ENCODE results near the gene DAB2IP. TPM values are rescaled to one million over a fixed set of nuclear protein-coding genes. Genes with fewer than 3 reads are reported as not detected.
A peak's percentile ranks its signal among the peaks of the same experiment; 100 is the strongest.

The DAB2IP gene
- total RNA-seq, 1 donor from 2014 or later, result 11.9 TPM

DNA sequence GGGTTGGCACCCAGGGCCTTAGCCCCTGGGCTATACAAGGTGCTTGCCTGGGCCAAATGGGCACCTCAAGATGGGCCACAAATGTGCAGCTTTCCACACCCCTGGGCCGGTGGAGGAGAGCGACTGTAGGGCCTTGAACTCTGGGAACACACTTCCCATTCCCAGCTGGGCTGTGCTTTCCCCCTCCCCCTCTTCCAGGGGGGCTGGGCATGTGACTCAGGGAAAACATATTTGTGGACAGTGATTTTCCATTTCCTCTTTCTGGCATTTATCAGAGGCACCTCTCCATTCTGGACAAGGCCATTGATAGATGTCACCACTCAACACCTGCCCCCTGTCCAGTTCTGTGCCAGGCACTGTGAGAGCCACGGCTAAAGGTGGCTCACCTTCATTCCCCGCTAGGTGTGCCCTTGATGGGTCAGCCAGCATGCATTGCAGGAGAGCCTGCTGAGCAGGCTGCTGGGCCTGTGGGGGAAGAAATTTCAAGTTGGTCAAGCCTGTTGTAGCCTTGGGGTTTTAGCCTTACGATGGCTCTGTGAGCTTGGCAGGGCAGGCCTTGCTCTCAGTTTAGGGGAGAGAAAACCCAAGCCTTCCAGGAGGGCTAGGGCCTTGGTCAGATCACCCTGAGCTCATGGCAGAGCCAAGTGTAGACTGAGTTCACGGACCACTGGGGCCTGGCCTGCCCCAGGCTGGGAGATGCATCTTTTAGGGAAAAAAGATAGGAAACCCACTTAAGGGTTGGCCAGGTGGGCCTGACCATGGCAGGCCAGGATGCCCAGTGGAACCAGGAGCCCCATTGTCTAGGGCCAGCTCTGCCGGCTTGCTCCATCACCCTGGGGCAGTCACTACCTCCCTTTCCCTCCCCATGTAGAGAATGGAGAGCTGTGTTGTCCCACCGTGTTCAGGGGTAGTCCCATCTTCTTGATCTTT, 113.9 kb downstream of the DAB2IP start:
- DNase-seq, result no peak

DNA sequence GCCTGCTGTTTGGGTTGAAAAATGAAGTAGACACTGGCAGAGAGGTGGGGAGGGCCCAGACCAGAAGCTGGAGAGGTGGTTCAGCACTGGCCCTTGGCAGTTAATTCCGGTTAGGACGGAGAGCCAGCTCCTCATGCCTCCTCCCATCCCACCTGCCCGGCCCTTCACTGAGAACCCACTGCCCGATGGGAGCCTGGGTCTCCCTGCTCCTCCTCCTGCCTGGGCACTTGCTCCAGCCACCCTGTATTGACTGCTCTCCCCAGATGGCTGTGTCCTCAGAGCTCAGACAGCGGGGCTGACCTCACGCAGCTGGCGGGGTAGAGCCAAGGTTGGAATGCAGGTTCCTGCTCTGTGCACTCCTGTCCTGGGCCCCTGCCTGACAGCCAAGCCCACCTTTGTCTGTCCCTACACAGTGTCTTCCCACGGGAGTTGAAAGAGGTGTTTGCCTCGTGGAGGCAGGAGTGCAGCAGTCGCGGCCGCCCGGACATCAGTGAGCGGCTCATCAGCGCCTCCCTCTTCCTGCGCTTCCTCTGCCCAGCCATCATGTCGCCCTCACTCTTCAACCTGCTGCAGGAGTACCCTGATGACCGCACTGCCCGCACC, 114.7 kb downstream of the DAB2IP start:
- no peak for DNase-seq

DNA sequence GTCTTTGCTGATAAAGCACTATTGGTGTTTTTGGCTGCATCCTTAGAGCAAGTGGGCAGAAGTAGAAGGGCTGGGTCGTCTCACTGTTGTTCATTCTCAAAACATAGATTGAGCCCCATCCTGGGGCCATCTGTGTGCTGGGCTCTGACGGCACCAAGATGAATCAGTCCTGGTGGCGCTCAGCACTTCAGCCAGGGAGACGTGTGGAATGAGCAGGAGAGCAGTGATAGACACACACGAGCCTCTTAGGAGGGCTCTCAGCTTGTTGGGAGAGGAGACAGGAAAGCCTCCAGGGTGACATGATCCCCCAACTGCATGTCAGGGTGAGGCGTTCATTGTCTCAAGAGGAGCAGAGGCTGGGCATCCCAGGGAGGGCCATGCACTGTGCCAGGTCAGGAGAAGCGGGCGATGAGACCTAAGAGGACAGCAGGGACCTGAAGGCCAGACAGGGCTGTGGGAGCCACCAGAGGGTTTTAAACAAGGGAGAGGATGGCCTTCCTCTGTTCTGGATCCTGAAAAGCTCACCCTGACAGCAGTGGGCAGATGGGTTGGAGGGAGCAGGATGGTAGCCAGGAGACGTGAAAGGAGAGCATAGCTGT, 115.8 kb downstream of the DAB2IP start:
- DNase-seq, result no peak

DNA sequence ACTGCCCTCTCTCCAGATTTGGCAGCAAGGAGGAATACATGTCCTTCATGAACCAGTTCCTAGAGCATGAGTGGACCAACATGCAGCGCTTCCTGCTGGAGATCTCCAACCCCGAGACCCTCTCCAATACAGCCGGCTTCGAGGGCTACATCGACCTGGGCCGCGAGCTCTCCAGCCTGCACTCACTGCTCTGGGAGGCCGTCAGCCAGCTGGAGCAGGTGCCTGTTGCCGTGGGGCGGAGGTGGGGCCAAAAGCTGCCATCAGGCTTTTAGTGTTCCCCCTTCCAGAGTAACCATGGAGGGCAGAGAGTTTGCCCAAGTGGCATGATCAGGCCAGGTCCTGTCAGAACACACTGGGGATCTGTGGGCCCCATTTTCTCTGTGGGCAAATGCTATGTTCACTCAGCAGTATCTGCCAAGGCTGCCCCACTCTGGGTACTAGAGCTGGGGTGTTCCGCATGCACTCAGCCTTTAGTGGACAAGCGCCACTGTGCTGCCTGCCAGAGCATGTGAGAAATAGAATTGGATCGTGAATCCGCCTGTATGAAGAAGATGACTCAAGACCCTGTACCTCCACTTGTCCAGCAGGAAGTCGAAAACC, 117.1 kb downstream of the DAB2IP start:
- DNase-seq, result no peak

DNA sequence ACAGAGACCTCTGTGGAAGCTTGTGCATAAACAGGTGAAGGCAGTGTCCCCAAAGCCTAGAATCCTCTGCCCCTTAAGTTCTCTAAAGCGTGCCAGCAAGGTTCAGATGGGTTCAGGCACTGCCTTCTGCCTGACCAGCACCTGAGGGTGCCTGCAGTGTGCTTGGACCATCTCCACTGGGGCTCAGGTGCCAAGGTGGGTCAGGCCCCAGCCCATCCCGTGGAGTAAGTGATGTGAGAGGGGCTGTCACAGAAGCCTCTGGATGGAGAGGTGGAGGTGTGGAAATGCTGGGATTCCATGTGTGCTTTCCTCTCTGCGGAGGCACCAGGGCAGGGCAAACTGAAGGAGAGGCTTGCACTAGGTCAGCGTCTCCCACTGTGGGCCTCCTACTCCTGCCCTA, 118.5 kb downstream of the DAB2IP start:
- no peak for DNase-seq

DNA sequence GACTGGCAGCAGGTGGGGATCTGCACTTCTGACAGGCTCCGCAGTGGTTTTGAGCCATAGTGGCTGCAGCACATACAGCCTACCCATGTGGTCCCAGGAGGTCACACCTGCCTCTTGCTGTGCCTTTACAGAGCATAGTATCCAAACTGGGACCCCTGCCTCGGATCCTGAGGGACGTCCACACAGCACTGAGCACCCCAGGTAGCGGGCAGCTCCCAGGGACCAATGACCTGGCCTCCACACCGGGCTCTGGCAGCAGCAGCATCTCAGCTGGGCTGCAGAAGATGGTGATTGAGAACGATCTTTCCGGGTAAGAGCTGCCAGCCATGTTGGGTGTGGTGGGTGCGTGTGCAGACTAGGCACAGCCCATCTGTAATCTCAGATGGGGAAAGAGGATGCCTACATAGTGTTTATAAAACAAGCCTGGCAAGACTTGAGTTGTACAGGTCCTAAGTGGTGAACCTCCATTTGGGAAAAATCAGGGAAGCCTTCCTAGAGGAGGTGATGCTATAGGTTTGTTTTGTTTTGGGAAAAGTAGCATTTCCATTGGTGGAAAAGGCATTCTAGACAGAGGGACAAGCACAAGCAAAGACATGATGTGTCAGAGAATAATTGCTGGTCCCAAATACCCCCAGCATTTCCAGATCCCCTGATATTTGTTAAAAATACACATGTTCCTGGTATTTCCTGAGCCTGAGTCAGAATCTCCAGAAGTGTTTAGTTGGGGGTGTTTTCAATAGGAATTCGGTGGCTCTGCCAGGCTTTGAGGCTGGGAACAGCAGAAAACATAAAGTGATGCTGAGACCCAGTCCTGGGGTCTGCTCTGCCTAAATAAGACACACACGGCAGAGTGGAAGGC, 119.2 kb downstream of the DAB2IP start:
- no peak for DNase-seq

DNA sequence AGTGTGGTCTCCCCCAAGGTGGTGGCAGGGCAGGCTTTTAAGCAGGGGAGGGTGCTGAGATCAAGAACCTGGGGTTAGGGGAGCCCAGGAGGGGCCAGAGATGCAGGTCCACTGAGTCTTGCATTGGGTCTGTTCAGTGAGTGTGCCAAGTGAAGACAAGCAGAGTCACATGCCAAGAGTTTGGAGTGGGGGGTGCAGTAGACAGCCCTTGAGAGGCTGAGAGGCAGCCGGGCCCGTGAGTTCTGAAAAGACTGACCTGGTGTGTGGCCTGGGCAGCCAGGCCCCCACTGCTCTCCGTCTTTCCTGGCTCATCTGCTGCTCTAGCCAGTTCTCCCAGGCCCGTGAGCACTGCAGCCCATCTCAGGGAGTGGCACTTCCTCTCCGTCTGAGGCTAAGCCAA, 120.0 kb downstream of the DAB2IP start:
- no peak for DNase-seq

DNA sequence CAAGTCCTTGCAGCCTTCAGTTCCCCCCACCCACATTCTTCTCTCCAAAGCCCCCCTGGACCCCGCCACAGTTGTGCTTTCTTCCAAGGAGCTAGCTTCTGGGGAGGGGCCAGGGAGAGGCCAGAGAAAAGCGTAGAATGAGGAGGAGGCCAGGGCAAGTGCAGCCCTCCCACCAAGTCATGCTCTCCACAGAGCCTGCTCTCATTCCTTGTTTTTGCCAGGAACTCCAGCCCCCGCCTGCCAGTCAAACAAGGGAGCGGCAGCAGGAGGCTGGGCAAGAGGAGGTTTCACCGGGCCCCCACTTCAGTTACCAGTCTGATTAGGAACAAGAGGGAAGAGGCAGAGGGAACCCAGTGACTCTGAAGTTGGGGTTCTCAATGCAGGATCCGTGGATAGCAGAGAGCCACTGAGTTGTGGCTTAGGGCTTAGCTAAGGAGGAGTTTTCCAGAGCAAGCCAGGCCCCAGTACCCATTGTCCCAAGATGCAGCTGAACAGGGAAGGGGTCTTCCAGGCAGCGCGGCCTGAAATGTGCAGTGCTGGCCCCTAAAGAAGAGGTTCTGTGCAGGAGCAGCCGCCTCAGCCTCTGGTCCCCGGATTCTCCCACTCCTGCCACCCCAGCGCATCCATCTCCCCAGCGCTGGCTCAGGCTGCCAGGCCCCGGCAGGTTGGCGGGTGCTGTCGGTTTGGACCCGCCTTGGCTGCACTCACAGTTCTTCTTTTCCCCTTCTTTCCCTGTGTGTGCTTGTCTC, 120.6 kb downstream of the DAB2IP start:
- no peak for DNase-seq

DNA sequence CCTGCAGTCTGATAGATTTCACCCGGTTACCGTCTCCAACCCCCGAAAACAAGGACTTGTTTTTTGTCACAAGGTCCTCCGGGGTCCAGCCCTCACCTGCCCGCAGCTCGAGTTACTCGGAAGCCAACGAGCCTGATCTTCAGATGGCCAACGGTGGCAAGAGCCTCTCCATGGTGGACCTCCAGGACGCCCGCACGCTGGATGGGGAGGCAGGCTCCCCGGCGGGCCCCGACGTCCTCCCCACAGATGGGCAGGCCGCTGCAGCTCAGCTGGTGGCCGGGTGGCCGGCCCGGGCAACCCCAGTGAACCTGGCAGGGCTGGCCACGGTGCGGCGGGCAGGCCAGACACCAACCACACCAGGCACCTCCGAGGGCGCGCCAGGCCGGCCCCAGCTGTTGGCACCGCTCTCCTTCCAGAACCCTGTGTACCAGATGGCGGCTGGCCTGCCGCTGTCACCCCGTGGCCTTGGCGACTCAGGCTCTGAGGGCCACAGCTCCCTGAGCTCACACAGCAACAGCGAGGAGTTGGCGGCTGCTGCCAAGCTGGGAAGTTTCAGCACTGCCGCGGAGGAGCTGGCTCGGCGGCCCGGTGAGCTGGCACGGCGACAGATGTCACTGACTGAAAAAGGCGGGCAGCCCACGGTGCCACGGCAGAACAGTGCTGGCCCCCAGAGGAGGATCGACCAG, 121.3 kb downstream of the DAB2IP start:
- peak; percentile 51 for DNase-seq

DNA sequence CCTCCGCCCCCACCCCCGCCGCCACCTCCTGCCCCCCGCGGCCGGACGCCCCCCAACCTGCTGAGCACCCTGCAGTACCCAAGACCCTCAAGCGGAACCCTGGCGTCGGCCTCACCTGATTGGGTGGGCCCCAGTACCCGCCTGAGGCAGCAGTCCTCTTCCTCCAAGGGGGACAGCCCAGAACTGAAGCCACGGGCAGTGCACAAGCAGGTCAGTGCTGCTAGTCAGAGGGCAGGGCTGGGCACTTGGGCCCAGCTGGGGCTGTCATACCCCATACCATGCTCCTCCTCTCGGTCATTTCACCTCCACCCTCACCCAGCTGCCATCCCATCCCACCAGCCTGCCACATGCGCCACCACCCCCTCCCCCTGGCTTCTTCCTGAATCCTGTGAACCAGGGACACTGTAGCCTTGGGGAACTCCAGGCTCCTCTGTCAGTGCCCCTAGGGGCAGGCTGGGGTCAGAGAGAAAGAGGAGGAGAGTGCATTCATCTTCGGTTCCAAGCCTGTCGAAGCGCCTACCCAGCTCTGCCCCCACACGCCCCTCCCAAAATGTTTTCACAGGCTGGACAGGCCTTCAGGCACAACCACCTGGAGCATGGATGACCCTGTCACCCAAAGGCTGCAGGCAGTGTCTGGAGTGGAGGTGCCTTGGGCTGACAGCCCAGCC, 122.0 kb downstream of the DAB2IP start:
- no peak for DNase-seq

DNA sequence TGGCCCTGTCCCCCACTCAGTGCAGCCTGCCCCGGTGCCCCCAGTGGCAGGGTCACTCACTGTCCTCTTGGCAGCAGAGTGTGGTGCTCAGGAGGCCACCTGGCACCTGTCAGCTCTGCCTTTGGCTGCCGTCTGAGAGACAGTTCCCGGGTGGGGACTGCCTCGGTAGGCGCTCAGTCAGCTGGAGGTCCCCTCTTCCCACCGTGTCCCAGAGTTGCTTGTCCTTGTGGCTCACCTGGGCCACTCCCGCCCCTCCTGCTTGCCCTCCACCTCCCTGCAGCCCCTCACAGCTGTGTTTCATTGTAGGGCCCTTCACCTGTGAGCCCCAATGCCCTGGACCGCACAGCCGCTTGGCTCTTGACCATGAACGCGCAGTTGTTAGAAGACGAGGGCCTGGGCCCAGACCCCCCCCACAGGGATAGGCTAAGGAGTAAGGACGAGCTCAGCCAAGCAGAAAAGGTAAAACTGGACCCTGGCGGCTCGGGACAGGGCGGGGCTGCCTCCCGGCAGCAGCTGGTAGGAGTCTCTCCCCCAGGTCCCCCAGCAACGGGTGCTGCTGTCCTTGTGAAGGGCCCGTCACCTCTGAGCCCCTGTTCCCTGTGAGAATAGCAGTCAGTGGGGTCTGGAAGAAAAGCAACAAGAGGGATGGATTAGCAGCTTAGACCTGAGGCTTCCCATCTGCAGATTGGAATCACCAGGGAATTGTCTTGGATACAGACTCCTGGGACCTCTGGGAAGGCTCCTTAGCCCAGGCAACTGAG, 122.7 kb downstream of the DAB2IP start:
- DNase-seq, result no peak

DNA sequence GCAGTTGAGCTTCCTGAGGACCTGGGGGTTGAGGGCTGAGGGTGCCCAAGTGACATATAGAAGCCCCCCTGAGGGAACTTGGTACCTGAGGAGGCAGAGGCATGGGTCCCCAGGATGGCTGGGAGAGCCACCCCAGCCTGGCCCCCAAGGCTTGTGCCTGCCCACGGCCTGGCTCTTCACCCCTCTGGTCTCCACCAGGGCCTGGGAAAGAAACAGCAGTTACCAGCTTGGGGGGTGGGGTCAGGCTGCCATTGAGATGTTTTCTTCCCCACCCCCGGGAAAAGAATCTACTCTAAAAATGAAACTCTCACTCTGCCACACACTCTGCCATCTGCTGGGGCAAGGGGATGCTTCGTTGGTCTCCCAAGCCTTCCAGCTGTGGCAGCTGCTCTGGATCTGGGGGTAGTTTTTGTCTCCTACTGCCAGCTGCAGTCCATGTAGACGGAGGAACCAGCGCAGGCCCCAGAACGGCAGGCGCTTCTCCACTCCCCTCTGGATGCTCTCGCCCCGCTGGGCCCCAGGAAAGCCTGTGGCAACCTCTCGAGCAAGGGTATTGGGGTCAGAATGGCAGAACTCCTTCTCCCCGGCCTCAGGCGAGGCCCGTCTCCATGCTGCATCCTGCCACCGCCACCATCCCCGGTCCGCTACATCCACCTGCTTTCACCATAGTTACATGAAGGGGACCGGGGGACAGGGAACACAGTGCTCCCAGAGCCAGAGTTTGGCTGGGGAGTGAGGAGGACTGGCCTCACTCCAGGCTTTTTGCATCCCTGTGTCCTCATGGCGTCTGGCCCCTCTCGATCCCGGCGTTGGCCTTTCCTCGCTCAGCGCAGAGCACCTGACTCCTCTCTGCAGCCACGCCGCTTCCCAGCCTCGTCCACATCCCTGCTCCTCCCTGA, 123.5 kb downstream of the DAB2IP start:
- DNase-seq, result no peak

DNA sequence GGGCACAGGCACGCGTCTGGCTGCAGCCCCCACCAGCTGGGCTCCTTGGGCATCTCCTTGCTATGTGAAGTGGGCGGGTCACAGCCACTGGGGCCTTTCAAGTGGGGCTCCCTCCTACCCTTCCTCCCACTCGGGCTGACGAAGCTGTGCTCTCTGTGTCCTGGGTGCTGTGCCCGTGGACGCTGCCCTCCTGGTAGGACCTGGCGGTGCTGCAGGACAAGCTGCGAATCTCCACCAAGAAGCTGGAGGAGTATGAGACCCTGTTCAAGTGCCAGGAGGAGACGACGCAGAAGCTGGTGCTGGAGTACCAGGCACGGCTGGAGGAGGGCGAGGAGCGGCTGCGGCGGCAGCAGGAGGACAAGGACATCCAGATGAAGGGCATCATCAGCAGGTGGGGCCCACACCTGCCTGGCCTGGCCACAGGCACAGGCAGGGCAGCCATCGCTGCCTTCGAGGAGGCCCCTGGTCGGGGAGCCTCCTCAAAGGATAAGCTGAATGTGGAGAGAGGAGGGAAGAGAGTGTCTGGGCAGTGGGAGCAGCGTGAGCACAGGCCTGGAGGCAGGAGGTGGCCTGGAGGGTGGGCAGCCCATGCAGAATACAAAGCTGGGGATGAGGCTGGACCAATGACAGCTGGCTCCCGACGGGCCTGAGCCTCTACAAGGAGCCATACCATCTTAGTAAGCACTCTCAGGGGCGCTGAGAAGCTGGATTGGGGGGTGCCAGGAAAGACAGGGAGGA, 124.7 kb downstream of the DAB2IP start:
- DNase-seq, result no peak

DNA sequence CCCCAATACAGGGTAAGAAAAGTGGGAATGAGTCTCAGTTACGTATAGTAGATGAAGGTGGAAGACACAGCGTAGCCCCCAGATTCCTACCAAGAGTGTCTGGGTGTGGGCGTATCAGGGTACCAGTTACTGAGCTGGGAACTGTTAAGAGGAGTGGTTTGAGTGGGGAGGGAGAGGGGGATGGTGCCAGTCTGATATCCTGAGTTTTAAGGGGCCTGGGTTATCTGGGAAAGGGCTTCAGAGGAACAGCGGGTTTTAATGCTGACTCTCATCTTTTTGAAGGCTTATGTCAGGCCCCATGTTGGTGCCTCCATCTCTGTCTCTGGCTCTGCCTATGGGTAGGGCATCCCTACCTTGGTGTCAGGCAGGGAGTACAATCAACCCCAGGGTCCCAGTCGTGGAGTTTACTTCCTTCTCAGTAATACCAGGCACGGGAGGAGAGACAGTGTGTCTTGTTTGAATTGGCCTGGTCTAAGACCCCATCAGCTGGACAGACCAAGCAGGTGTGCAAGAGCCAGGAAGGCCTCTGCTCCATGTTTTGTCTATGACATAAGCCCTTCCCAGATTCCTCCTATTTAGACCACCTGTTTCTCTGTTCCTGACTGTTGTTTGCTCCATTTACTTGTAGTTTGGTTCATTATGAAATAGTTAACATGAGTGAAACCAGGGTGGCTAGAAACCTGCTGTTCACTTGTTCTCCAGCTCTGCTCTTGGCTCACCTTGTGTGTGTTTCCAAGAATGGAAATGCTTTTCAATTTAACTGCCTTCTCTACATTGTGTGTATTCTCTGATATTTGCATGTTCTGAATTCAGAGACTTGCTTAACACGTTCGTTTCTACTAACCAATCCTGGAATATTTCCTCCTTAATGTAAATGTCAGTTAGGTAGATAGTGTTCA, 125.6 kb downstream of the DAB2IP start:
- DNase-seq, result no peak

DNA sequence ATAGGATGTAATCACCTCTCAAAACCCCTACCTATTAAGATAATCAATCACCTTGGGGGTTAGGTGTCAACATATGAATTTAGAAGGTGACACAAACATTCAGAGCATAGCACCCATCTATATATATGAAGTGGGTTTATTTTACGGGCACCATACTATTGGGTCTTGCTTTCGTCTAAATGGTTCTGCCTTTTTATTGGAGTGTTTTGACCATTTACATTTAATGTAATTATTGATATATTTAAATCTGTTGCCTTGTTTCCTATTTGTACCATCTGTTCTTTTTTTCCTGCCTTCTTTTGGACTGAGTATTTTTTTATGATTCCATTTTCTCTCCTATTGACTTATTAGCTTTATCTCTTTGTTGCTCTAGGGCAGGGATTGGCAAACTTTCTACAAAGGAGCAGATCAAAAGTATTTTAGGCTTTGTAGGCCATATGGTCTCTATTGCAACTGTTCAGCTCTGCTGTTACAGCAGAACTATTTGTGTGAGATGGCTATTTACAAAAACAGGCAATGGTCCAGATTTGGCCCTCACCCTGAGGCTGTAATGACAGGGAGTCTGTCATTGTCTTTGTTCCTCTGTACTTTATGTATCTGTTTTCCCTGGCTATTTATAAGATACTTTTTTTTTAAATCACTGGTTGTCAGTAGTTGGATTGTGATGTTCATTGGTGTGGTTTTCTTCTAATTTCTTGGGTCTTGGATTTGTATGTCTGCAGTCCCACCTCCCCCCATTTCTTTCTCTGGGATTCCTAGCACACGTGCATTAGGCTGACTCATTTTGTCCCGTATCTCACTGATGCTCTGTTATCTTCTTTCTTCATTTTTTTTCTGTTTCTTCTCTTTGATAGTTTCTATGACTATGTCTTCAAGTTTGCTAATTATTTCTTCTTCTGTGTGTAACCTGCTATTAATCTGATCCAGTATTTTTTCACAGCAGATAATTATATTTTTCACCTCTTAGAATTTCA, 127.1 kb downstream of the DAB2IP start:
- no peak for DNase-seq

Data from occipital lobe (tissue), 2 donors.